HepG2 (cell line): ENCODE results near the gene PA2G4. TPM values are rescaled to one million over a fixed set of nuclear protein-coding genes. Genes with fewer than 3 reads are reported as not detected.

Source experiments
- ASH2L ChIP-seq: fragments of 300-600, 200-600 bp; sonication (generic); IDR thresholded peaks from 2 replicates; pipeline ENCODE4 v1.7.0; 2017; ENCODE audit warnings: low read depth, mild to moderate bottlenecking, moderate library complexity, mixed read lengths, low read length; ENCODE audit not compliant: insufficient read length
- FLYWCH1 ChIP-seq: sonication (generic); formaldehyde crosslinking; IDR thresholded peaks from 2 replicates; pipeline ENCODE4 v1.8.1; 2023; ENCODE audit warnings: mild to moderate bottlenecking, missing genetic modification reagents
- HOXA3 ChIP-seq: sonication (generic); formaldehyde crosslinking; IDR thresholded peaks from 2 replicates; pipeline ENCODE4 v1.5.0; 2020; ENCODE audit warnings: missing genetic modification reagents
- LBX2 ChIP-seq: sonication (generic); formaldehyde crosslinking; IDR thresholded peaks from 2 replicates; pipeline ENCODE4 v1.5.0; 2020; ENCODE audit warnings: missing genetic modification reagents, mild to moderate bottlenecking, borderline replicate concordance
- NFIB ChIP-seq: sonication (generic); formaldehyde crosslinking; IDR thresholded peaks from 2 replicates; pipeline ENCODE4 v1.9.0; 2021; ENCODE audit warnings: missing genetic modification reagents, mild to moderate bottlenecking, borderline replicate concordance
- POLR2G ChIP-seq: fragments of 200-400 bp; formaldehyde crosslinking; IDR thresholded peaks from 2 replicates; pipeline ENCODE4 v1.6.1; 2018; ENCODE audit warnings: mild to moderate bottlenecking, low read depth, low read length, moderate library complexity
- PRPF4 ChIP-seq: fragments of 200-400 bp; formaldehyde crosslinking; IDR thresholded peaks from 2 replicates; pipeline ENCODE4 v1.6.1; 2016; ENCODE audit warnings: low read length, low read depth; ENCODE audit not compliant: poor library complexity, severe bottlenecking
- SKI ChIP-seq: fragments of 450-650 bp; IDR thresholded peaks from one replicate; pipeline ENCODE4 v1.6.1; 2018; ENCODE audit warnings: mild to moderate bottlenecking; ENCODE audit not compliant: partially characterized antibody
- SRF ChIP-seq: IDR thresholded peaks from 2 replicates; pipeline ENCODE4 v1.6.1; 2011; ENCODE audit warnings: mild to moderate bottlenecking, low read depth, low read length, moderate library complexity
- SSRP1 ChIP-seq: IDR thresholded peaks from 2 replicates; pipeline ENCODE4 v1.6.1; 2016; ENCODE audit warnings: control low read depth
- SUZ12 ChIP-seq: fragments of 150-350 bp; IDR thresholded peaks from 2 replicates; pipeline ENCODE4 v1.6.1; 2014; ENCODE audit warnings: low read depth, low read length
- TBX2 ChIP-seq: sonication (generic); formaldehyde crosslinking; IDR thresholded peaks from 2 replicates; pipeline ENCODE4 v1.5.0; 2020; ENCODE audit warnings: missing genetic modification reagents, mild to moderate bottlenecking, borderline replicate concordance
- TOPORS ChIP-seq: sonication (generic); formaldehyde crosslinking; IDR thresholded peaks from 2 replicates; pipeline ENCODE4 v1.8.0; 2023; ENCODE audit warnings: mild to moderate bottlenecking, missing genetic modification reagents
- TRAFD1 ChIP-seq: sonication (generic); formaldehyde crosslinking; IDR thresholded peaks from 2 replicates; pipeline ENCODE4 v1.5.1; 2020; ENCODE audit warnings: missing genetic modification reagents, mild to moderate bottlenecking, borderline replicate concordance
- U2AF1 ChIP-seq: fragments of 200-400 bp; formaldehyde crosslinking; optimal IDR thresholded peaks from 2 replicates; pipeline ENCODE3; 2017; ENCODE audit warnings: mild to moderate bottlenecking, low read depth, low read length
- ZFY ChIP-seq: sonication (generic); formaldehyde crosslinking; IDR thresholded peaks from 2 replicates; pipeline ENCODE4 v1.4.0; 2020; ENCODE audit warnings: missing genetic modification reagents
- ZNF121 ChIP-seq: sonication (generic); formaldehyde crosslinking; IDR thresholded peaks from 2 replicates; pipeline ENCODE4 v1.5.0; 2020; ENCODE audit warnings: mild to moderate bottlenecking, missing genetic modification reagents
- ZNF605 ChIP-seq: sonication (generic); formaldehyde crosslinking; IDR thresholded peaks from 2 replicates; pipeline ENCODE4 v1.8.0; 2022; ENCODE audit warnings: mild to moderate bottlenecking, missing genetic modification reagents
- ZNF672 ChIP-seq: sonication (generic); formaldehyde crosslinking; IDR thresholded peaks from 2 replicates; pipeline ENCODE4 v1.8.1; 2022; ENCODE audit warnings: missing genetic modification reagents
- ZNF816 ChIP-seq: sonication (generic); formaldehyde crosslinking; IDR thresholded peaks from 2 replicates; pipeline ENCODE4 v1.8.0; 2022; ENCODE audit warnings: missing genetic modification reagents, mild to moderate bottlenecking, borderline replicate concordance
- ZSCAN25 ChIP-seq: sonication (generic); formaldehyde crosslinking; IDR thresholded peaks from 2 replicates; pipeline ENCODE4 v1.8.0; 2022; ENCODE audit warnings: mild to moderate bottlenecking, missing genetic modification reagents
- polyA plus RNA-seq, 8 experiments: library from polyadenylated mRNA; depleted of rRNA in 3 of 8; stranded (reverse) in 7 of 8; unstranded in 1 of 8; fragments of >200 nt; fragmentation: Illumina TruSeq in 4 of 8; extraction: Trizol in 4 of 8; gene quantifications; 2 replicates each; pipeline versions ENCODE4 v1.2.1 to v1.2.3, GENCODE V29; 2011 to 2016; ENCODE audit warnings: low read depth in 4 of 8, missing spikeins in 1 of 8, mixed read lengths in 1 of 8; ENCODE audit not compliant: insufficient read depth in 1 of 8
- total RNA-seq, 5 experiments: library from RNA; depleted of rRNA; stranded (reverse); fragments of >200 nt; fragmentation: Illumina TruSeq; extraction: Trizol; gene quantifications; 2 replicates each; pipeline ENCODE4 v1.2.3, GENCODE V29; 2016; ENCODE audit warnings: low read depth in 1 of 5
- TF ChIP-seq, protein P1 (sequence below): IDR thresholded peaks from 2 replicates; pipeline ENCODE4 v1.6.1; 2016; ENCODE audit warnings: mild to moderate bottlenecking
- TF ChIP-seq, protein P2 (sequence below): sonication (generic); formaldehyde crosslinking; IDR thresholded peaks from 2 replicates; pipeline ENCODE4 v1.5.1; 2020; ENCODE audit warnings: missing genetic modification reagents, mild to moderate bottlenecking, borderline replicate concordance
- TF ChIP-seq, protein P3 (sequence below): sonication (generic); formaldehyde crosslinking; IDR thresholded peaks from 2 replicates; pipeline ENCODE4 v1.4.0; 2020; ENCODE audit warnings: missing genetic modification reagents, borderline replicate concordance

The PA2G4 gene
- total and polyA plus RNA-seq, 2 of the 13 experiments (the other 11 are each of a cell fraction or from before 2014, with no cell fraction given): 147 to 240 TPM

DNA sequence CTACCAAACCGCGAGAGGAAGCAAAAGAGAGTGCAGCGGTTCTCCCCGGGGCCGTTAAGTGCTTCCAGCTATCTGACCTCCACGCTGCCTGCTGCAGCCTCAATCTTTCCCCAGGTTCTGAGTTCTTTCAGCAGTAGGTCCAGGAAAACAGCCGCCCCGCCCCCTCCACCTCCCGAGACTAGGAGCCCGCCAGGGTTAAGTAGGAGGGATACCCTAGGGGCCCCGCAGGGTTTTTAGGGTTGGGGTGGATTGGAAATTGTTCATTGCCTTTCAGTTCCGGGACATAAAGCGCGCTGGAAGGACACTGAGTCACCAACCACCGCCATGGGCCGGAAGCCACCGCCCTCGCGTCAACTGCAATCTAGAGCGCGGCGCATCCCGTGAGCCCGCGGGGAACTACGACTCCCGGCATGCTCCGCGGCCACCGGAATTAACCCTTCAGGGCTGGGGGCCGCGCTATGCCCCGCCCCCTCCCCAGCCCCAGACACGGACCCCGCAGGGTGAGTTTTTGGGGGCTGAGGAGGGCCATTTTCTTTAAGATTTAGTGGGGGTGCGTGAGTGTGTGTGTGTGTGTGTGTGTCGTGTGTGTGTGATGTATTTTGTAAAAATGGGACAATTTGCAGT, 47.9 kb downstream of the PA2G4 start, which contains the start of gene MYL6B (continued):
- TF ChIP-seq, protein P1, sequence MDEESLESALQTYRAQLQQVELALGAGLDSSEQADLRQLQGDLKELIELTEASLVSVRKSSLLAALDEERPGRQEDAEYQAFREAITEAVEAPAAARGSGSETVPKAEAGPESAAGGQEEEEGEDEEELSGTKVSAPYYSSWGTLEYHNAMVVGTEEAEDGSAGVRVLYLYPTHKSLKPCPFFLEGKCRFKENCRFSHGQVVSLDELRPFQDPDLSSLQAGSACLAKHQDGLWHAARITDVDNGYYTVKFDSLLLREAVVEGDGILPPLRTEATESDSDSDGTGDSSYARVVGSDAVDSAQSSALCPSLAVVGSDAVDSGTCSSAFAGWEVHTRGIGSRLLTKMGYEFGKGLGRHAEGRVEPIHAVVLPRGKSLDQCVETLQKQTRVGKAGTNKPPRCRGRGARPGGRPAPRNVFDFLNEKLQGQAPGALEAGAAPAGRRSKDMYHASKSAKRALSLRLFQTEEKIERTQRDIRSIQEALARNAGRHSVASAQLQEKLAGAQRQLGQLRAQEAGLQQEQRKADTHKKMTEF (CRISPR knock-in tag): peak; percentile 68; the same call in 1 of the 2 replicates
- TF ChIP-seq FLYWCH1 (no peak), HOXA3 (peak; percentile 92), ZNF672 (CRISPR knock-in tag) (no peak), ASH2L (peak; percentile 61), TOPORS (CRISPR knock-in tag) (no peak; the same call in 1 of the 2 replicates), SRF (0 out of 2 replicates have a peak, but pooled peaks have one; percentile 34), ZNF121 (CRISPR knock-in tag) (no peak), PRPF4 (no peak), U2AF1 (no peak), SKI (no peak), ZSCAN25 (CRISPR knock-in tag) (no peak), SSRP1 (CRISPR knock-in tag) (no peak; the same call in 1 of the 2 replicates), SUZ12 (peak; percentile 73), ZNF816 (CRISPR knock-in tag) (no peak), ZNF605 (CRISPR knock-in tag) (no peak), TRAFD1 (CRISPR knock-in tag) (no peak), ZFY (CRISPR knock-in tag) (peak; percentile 76), LBX2 (no peak), TBX2 (CRISPR knock-in tag) (peak; percentile 47; the same call in 1 of the 2 replicates), POLR2G (peak; percentile 71), NFIB (CRISPR knock-in tag) (no peak)
- TF ChIP-seq, protein P2, sequence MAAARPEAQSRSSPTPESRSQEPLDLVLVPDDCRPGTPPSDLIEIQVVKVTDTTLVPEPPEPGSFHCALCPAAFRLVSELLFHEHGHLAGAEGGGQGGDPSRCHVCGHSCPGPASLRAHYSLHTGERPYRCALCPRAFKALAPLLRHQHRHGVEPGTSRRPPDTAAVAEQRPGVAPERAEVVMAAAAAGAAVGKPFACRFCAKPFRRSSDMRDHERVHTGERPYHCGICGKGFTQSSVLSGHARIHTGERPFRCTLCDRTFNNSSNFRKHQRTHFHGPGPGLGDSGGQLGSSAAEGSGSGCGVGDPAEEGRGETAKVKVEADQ: no peak; the same call in 1 of the 2 replicates
- TF ChIP-seq, protein P3, sequence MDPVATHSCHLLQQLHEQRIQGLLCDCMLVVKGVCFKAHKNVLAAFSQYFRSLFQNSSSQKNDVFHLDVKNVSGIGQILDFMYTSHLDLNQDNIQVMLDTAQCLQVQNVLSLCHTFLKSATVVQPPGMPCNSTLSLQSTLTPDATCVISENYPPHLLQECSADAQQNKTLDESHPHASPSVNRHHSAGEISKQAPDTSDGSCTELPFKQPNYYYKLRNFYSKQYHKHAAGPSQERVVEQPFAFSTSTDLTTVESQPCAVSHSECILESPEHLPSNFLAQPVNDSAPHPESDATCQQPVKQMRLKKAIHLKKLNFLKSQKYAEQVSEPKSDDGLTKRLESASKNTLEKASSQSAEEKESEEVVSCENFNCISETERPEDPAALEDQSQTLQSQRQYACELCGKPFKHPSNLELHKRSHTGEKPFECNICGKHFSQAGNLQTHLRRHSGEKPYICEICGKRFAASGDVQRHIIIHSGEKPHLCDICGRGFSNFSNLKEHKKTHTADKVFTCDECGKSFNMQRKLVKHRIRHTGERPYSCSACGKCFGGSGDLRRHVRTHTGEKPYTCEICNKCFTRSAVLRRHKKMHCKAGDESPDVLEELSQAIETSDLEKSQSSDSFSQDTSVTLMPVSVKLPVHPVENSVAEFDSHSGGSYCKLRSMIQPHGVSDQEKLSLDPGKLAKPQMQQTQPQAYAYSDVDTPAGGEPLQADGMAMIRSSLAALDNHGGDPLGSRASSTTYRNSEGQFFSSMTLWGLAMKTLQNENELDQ (CRISPR knock-in tag): no peak
